HG03571 (cell line): ENCODE measurements around the gene KRAS.
"Not testable (repeated sequence)": the region's sequence is repeated elsewhere in the genome, so short reads cannot be mapped to it uniquely, and the experiment has no call there.

Experiments used
- ATAC-seq: cut with Tn5 transposase; IDR thresholded peaks from one replicate; pipeline ENCODE4 v1.9.1; 2021; ENCODE audit not compliant: unreplicated experiment

Gene KRAS

GRCh38 chr12:25250744-25251730 is at the start of gene KRAS:
TSS of gene KRAS (minus strand) at chr12:25250929.
- ATAC-seq: peak; percentile 73

DNA sequence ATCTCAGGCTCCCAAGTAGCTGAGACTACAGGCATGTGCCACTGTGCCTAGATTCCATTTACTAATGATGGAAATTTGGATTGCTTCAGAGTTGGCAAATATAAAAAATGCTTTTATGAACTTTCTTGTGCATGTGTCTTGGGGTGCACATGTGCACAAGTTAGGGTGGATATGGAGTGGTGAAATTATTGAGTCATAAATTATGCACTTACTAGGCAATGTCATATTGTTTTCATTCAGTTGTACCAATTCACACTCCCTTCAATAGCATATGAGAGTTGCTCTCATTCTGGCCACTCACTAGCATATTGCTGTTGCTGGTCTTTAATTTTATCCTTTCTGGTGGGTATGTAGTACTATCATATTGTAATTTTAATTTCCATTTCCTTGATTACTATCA is 45.7 kb upstream of the KRAS start:
- no peak for ATAC-seq

DNA sequence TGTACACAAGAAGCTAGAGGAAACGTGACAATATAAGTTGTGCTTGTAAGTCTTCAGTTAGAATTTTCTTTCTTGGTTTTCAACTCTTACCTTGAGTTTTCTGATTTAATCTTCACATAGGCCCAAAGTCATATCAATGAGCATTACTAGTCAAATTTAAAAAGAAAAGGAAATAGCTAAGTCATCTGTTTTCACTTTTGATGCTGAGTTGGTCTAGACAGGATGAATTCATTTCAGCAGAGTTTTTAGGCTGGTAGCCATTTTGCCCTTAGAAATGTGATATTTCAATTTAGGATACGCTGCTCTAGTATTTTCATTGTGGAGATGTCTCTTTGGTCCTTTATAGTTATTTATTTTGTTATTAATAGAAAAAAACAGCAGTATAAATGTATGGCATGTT is 44.6 kb upstream of the KRAS start:
- no peak for ATAC-seq

DNA sequence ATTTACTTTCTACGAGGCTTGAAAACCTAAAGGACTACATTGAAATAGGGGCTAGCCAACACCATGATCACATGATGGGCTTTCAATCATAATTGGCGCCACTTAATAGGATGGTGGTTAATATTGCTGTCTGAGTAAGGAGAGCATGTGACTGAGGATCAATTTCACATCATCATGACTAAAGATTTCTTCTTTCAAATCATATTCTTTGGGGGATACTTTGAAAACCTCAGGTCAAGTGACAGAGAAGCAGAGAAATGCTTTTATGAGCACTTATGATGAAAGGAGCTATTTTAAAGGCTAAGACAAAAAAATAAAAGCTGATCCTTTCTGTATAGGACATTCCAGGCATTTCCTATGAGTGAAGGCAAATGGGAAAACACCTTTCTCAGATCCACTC is 42.9 kb upstream of the KRAS start:
- ATAC-seq: no peak

DNA sequence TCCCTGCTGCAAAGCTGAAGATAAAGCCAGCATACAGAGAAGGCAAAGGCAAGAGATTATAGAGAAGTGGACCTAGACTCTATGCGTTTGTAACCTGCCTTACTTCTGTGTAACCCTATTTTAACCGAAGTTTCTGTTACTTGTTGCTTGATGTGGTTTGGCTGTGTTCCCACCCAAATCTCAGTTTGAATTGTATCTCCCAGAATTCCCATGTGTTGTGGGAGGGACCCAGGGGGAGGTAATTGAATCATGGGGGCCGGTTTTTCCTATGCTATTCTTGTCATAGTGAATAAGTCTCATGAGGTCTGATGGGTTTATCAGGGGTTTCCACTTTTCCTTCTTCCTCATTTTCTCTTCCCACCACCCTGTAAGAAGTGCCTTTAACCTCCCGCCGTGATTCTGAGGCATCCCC is 42.1 kb upstream of the KRAS start:
- ATAC-seq: not testable (repeated sequence)

GRCh38 chr12:25287610-25288009 is 36.9 kb upstream of the KRAS start:
- ATAC-seq: no peak

GRCh38 chr12:25286837-25287236 is 36.1 kb upstream of the KRAS start:
- ATAC-seq: no peak

DNA sequence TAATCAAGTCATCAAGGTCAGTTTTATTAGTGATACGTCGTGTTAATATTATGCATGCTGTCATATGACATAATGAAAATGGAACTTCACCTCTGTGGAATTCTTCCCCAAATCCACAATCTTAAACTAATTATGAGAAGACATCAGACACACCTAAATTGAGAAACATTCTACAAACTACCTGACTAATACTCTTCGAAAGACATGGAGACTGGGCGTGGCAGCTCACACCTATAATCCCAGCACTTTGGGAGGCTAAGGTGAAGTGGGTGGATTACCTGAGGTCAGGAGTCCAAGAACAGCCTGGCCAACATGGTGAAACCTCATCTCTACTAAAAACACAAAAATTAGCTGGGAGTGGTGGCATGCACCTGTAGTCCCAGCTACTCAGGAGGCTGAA is 33.3 kb upstream of the KRAS start:
- ATAC-seq: no peak

- ATAC-seq: no peak
These were observed 32.3 kb upstream of the KRAS start for GRCh38 chr12:25283006-25283405.

GRCh38 chr12:25280082-25280481 is 29.4 kb upstream of the KRAS start:
- no peak for ATAC-seq

DNA sequence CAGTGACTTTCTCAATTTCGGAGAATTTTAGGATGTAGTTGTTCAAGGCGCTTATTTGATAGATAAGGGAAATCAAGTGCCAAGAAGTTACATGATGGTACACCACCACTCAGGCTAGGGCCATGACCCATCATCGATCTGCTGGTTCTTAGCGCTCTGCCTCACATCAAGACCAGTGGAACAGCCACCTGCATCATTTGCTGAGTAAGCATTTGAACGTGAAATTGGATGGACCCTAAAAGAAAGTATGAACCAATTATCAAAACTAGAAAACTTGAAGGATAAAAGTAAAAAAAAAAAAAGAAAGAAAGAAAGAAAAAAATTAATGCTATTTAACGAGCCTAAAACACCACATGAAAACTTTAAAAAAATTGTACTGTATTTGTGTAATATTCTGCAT is 27.5 kb upstream of the KRAS start:
- no peak for ATAC-seq

GRCh38 chr12:25276199-25276937 is 25.6 kb upstream of the KRAS start:
- ATAC-seq: no peak

DNA sequence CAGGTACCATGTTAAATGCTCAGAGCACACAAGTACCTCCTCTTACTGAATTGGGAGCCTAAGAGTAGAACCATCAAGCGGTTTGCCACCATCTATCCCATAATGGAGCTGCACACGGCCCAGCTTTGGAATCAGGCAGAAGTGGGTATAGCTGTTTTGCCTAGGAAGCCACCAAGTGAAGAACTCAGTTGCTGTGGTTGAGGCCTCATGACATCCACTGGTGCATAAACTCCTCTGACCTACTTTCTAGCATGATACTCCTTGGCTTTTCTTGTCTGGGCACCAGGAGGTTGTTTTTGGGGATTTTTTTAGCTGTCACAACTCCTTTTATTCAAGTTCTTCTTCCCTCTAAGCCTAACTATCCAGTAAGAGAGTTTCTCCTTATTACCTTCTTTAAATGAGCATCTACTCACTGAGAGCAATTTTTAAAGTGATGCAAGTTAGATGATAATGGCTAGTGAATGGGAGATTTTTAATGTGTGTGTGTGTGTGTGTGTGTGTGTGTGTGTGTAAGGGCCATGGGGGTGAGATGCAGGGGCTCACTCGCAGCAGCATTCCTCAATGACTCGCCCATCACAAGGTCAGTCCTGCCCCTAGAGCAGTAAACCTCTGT is 20.9 kb upstream of the KRAS start:
- ATAC-seq: no peak

- ATAC-seq: peak; percentile 85
These were observed 19.0 kb upstream of the KRAS start for GRCh38 chr12:25269701-25270100.

DNA sequence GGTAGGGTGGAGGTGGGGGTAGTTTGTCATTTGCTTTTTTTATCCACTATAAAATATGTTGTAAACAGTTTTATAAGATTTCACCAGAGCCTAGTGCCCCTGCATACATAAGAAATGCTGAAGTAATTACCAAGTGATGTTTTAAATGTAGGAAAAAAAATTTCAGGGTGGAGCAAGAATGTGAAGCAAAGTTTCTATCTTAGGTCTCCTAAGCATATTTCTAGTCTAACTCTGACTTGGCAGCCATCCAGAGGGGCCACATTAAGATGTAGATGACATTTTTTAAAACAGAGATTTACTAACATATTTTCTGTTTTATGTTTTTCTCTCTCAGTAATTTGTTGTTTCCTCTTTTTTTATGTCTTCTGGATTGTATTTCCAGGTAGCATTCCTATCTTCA is 15.8 kb upstream of the KRAS start:
- ATAC-seq: no peak

DNA sequence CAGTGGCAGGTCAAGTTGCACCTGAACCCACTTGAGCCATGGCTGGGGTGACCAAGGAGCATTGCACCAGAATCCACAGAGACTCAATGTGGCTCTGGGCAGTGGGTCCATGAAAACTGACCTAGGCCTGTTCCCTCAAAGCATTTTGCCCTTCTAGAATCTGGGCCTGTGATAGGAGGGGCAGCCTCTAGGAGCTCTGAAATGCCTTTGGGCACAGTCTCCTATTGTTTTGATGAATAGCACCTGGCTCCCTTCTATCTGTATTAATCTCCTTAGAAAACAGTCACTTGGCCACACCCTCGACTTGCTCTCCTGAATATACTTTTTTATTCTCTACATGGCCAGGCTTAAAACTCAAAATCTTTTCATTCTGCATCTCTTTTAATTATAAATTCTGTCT is 14.1 kb upstream of the KRAS start:
- no peak for ATAC-seq

GRCh38 chr12:25264114-25264513 is 13.4 kb upstream of the KRAS start:
- no peak for ATAC-seq

DNA sequence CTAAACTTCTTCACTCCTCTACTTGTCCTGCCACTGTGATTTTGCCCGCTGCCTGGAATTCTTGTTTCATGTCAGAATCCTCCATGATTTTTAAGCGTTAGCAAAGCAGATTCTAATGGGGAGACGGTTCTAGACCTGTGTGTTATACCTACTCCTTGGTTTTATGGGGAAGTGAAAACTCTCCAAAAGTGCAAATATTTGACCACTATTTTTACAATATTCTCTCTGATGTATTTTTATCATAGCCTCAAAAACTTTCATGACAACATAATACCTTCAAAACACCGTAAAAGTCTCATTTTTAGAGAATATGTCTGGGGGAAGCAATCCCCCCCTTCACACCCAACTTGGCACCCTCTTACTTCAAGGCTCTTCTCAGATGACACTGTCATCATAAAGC is 12.9 kb upstream of the KRAS start:
- no peak for ATAC-seq

- no peak for ATAC-seq
These were observed 11.8 kb upstream of the KRAS start for GRCh38 chr12:25262389-25263074.

GRCh38 chr12:25257590-25258324 is 7.0 kb upstream of the KRAS start:
- ATAC-seq: no peak
